ENCODE results near the gene EDNRA.

DNA sequence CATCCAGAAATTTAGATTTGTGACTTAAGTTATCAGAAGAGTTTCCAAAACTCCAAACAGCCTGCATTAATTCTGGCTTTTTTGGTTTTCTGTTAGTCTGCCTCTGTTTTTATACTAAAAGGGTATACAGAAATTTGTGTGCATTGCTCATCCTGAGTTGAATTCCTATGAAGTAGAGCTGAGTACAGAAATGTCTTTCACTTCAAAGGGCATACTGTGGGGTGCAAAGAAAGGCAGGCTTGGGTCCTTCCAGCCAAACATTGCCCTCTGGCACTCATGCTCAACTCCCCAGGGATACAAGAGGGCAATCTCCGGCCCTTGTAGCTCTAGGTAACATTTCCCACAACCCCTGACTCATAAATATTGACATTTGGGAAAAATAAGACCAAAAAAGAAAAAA, 108.7 kb downstream of the EDNRA start:
- TF ChIP-seq CTCF (IDR thresholded peaks at IDR 0.05; ENCODE audit: low read depth, low read length, poor library complexity, severe bottlenecking) (no peak), EZH2phosphoT487 (IDR thresholded peaks at IDR 0.05; ENCODE audit: borderline replicate concordance, low read length) (no peak)
